Ammon's horn (tissue), 1 donor: ENCODE measurements around the gene DLGAP1.

Experiments
- DNase-seq: peaks from one replicate; pipeline ENCODE4 v3.0.0-alpha.2; 2016; ENCODE audit warnings: low spot score

DLGAP1 gene

DNA sequence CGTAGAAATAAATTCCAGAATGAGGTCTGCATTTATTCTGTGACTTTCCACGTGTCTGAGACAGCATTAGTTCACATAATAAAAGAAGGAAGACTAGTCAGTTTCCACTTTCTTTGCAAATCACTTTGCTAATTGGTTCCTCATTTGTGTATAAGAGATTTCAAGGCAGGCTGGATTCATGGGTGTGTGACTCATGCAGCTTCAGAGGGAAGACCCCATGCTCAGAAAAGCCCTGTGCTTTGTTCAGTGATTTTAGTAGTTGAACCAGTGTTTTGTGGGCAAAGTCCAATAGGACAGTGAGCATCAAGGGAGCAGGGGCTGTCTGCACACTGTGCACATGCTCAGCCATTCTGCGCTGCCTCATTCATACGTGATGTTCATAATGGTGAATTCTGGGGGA is 297.8 kb downstream of the DLGAP1 start:
- no peak for DNase-seq

DNA sequence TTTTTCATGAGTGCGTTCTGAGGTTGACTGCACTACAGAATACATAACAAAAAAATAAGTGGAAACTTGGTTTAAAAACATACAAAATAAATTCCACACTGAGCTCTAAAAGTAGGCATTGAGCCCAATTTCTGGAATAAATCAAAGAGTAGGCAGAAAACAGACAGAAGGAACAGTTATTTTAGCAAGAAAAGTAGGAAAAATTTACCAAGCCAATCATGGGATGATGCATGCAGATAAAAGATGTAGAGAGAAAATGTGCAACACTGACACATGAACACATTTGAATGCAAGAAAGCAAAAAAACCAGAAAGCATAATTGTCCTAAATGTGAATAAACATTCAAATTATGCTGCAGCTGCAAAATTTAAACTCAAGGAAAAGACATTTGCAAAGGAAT is 308.3 kb downstream of the DLGAP1 start:
- DNase-seq, result no peak

DNA sequence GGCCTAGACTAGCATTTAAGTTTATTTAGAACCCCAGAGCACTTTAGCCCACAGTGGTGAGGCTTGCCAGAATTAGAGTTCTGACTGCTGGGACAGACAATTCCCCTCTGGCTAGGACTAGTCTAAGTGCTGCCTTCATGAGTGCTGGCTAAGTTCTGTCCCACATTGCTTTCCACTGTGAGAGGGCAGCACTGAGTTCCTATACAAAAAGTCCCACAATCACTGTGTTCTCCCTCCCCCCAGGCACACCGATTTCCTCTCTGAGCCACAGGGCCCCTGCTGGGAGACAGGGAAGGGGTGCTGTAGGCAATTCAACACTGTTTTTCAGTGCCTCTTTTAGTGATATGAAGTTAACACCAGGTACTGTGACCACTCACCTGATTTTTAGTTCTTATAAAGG is 310.9 kb downstream of the DLGAP1 start:
- no peak for DNase-seq

DNA sequence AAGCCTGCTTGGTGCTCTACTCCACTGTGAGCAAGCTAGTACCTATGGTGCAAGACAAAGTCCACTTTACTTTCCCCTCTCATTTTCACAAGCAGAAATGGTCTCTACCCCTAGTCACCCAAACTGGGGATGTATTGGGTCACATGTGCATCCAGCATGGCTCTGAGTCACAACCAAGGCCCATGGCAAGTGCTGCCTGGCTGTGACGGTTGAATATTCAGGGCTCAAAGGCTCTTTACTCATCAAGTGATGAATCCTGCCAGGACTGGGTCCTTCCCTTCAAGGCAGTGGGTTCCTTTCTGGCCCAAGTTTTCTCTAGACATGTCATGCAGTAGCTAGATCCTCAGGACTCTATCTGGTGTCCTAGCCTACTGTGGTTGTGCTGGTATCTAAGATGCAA is 311.5 kb downstream of the DLGAP1 start:
- DNase-seq, result no peak

DNA sequence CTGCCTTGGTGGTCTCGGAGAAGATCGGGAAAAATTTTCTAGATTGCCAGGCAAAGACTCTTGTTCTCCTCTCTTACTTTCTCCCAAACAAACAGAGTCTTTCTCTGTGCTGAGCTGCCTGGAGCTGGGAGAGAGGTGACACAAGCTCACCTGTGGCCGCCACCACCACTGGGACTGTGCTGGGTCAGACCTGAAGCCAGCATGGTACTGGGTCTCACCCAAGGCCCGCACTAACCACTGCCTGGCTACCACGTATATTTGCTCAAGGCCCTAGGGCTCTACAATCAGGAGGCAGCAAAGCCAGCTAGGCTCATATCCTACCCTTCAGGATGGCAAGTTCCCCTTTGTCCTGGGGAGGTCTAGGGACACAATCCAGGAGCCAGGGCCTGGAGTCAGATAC is 312.2 kb downstream of the DLGAP1 start:
- no peak for DNase-seq

DNA sequence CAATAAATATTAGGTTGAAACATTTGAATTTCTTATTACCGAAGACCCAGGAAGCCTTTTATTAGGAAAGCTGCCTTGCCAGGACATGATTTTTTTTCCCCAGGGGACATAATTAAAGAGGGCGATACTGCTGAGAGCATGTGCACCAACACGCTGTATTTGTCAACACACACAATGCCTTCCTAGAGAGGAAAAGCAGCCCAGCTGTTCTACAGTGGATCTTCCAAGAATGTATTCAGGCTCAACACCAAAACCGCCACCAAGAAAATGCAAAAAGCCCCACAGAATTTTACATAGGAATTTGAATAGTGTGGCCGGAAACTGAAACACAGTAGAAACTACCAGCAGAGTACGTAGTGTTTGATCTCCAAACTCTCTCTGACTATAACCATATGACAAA is 320.4 kb downstream of the DLGAP1 start:
- DNase-seq, result no peak

DNA sequence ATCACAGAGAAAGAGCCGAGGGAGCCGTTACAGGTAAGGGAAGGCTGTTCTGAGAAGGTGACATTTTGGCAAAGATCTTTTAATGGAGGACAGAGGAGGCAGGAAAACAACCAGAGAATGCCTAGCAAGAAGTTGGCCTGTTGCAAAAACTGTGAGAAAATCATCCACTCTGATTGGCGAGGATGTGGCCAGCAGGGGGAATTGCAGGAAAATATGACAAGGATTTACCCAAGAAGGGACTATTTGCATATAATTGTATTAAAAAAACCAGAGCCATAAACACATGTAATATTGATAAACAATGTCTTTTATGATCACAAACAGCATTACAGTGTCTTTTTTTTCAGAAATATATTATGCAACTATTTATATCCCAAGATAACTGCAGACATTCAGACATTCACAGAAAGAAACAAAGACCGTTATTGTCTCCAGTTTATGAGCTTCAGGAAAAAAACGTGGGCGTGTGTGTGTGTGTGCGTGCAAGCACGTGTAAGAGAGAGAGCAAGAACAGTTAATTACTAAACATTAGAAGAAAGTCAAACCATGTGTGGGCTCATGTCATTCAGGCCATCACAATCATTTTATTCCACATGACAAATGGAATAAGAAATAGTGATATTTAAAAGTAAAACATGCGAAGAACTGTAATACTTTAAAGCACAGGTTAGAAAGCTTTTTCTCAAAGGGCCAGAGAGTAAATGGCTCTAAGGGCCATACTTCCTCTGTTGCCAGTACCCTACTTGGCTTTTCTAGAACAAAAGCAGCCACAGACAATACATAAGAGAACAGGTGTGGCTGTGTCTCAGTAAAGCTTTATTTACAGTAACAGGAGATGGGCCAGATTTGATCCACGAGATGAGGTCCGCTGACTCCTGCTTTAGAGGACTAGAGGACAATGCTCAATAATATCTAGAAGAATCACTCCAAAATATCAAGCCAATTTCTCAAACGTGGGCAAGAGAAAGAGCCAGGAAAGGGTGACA is 324.1 kb downstream of the DLGAP1 start:
- no peak for DNase-seq

DNA sequence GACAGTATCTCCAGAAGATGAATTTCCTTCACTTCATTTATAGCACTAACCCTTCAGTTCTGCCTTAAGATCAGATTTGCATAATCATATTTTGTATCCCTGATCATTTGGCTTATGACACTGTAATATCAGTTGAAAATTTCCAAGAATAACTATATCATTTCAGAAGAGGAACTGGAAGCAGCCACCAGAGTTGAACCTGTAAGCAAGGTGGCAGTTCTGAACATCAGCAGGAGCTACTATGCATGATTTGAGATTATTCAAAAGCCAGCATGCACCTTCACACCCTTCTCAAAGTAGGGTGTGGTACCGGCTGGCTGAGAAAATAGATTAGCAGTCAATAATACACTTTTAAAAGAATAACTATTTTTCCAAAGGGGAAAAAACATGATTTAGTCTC is 328.2 kb downstream of the DLGAP1 start:
- DNase-seq, result no peak

DNA sequence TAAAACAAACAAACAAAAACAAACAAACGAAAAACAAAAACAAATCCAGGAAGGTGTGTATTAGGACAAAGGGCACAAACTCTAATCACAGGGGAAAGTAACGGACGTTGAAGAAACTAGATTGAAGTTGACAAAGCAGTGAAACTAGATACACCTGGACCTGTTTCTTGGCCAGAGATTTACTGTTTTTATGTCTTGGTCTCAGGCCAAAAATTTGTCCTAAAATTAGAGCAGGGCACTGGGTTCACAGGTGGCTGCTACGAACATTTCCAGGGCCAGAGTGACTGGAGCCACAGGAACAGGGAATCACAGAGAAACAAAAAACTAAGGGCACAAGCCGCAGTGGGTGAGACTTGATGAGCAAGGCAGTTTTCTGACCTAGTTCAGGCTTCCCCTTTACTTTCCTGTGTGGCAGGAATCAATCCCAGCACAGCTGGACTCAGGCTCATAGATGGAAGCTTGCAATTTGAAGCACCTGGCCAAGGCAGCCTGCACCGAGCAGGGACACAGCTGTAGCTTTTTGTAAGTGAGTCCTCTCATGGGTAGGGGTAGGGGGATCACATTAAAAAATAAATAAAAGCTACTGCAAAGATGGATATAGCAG is 329.4 kb downstream of the DLGAP1 start:
- no peak for DNase-seq

DNA sequence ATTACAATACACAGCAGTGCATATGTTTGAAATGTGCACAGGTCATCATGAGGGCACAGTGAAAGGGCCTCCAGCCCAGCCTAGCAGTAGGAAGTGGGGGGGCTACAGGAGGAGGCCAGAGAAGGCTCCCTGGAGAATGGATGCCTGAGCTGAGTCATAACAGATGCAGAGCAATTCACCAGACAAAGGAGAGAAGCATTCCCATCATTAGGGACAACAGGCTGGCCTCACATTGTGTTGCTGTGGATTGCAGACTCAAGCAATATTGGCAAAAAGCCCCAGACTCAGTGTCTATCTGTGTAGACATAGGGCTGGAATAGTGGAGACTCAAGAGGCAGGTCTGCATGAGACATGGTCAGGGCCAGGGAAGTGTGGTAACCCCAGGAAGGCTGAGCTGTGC is 329.9 kb downstream of the DLGAP1 start:
- peak; percentile 33 for DNase-seq

DNA sequence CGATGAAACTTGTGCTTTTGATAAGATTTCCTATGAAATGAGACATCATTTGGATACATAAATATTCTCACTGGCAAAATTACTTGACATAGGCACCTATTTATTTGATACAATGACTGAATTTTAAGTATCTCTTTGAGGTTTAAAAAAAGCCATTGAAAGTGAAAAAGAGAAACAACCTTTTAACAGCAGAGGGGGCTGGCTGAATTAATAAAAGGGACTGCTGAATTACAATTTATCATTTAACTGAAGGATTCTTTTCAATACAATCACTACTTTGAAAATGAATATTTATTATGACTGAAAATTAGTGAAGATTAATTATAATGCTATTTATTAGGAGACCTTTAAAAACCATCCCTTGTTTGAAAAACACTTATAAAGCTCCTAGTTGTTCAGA is 335.3 kb downstream of the DLGAP1 start:
- DNase-seq, result no peak

DNA sequence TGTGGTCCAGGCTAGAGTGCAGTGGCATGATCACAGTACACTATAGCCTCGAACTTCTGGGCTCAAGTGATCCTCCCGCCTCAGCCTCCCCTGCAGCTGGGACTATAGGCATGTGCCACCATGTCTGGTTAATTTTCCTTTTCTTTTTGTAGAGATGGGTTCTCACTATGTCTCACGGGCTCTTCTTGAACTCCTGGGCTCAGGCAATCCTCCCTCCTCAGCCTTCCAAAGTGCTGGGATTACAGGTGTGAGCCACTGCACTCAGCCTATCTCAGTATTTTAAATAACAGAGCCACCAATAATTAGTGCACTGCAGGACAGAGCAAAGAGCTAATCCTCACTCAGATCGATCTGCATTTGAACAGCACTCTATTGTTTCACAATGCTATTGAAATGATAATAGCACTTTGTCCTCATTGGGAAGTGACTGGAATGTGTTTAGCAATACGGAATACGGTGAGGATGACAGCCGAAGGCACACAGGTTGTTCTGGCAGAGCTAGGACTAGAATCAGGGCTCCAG is 335.9 kb downstream of the DLGAP1 start:
- DNase-seq, result no peak

DNA sequence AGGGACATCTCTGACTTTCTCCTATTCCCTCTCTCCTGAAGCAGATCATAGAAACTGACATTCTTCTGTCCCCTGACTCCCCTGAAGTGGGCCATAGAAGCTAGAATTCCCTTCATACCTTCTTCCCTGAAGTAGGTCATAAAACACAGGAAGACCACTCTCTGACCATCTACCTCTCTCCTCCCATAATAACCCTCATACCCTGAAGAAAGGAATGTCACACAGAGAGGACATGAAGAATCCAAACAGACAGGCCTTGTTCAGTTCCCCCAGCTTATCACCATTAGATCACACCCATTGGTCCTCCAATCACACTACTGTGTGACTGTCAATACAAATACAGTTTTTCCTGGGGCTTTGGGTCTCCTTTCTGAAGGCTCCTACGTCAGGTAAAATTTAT is 347.1 kb downstream of the DLGAP1 start:
- no peak for DNase-seq

DNA sequence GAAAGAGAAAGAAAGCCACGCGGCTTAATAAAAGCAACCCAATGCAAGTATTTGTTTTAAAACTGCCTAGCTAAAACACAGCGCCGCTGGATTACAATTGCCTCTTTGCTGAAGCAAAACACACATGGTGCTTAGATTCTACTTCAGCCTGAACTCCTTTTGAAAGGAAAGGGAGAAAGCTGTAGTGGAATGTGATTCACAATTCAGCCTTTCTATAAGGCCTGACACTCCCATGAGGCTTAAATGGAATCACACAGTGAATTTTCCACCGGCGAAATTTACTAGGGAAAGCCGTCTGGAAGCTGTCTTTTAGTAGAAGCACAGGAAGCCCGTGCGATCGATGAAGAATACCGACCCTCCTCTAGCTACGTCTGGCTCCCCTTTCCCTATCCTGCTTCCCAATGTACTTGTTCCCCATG is 348.0 kb downstream of the DLGAP1 start:
- peak; percentile 28 for DNase-seq

DNA sequence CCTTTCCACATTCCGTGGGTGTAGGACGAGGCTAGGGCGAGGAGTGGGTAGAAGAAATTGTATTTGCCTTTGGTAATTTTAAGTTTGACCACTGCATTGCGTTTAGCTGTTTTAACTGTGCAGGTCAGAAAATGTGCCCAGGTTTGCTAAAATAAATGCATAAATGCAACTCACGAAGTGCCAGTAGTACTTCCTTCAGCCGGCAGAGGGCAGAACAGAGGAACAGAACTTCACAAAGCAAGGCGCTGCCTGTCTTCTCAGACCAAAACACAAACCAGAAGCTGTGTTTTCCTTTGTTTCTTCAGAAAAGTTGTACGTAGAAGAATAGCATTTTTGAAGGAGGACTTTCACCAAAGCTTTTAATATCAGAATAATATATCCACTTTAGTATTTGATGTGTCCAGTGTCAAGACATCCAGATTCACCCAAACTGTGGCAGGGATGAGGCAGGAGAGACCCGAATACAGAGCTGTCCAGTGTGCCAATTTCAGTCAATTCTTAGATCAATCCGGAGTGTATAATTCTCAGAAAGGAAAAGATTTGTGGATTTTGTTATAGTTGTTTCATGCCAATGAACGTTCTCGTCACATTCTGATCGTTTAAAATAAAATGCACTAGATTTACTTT is 348.6 kb downstream of the DLGAP1 start:
- peak; percentile 81 for DNase-seq

DNA sequence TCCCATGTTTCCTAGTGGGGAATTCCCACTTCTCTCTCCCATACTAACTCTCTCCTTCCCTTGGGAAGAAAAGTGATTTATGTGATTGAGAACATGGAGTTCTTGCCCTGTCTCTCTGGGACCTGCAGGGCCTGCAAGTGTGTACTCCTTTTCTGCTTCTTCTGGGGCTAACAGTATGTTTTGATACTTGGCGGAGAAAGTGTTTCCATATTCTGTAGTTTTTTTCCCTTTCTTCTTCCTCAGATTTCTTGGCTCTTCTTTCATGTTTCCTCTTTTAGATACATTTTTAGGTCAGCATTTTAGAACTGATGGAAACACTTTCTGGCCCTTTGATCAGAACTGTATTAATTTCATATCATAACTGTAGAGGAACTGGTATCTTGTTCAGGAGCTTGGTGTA is 352.2 kb downstream of the DLGAP1 start:
- DNase-seq, result no peak

DNA sequence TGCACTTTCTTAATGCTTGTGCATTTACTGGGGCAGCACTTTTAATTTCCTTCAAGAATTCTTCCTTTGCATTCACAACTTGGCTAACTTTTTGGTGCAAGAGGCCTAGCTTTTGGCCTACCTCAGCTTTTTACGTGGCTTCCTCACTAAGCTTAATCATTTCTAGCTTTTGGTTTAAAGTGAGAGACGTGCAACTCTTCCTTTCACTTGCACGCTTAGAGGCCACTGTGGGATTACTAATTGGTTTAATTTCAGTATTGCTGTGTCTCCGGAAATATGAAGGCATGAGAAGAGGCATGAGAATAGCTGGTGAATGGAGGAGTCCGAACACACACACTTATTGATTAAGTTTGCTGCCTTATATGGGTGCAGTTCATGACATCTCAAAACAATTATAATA is 354.1 kb downstream of the DLGAP1 start:
- no peak for DNase-seq

DNA sequence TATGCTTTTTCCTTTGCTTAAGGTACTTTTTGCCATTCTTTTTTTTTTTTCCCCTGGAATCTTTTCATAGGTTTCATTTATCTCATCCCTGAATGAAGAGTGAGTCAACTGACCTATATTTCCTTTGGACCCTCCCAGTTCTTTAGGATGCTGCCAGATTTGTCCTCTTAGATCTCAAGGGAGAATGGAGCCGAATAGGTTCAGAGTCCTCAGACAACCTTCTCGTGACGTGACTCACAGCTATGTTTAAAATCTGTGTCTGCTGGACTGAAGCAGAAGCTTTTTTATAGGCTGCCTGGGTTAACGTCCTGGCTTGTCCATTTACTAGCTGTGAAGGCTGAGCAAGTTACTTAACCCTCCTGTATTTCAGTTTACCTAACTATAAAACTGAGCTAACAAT is 358.6 kb downstream of the DLGAP1 start:
- DNase-seq, result no peak

DNA sequence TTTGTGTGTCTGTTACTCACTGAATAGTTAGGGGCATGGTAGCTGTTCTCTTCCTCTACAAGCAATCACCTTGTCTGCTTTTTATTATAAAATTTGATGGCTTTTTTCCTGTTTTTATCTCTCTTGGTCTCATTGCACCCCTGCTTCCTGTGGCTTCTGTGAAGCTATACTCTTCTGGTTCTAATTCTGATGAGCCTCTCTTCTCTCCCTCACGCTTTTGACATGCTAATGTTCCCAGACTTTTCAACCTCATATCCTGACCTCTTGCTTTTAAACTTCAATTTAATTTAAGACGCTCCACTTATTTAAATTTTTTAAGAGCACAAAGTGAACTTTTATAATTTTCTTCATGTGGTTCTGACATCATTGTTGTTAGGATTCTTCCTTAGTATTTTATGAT is 361.4 kb downstream of the DLGAP1 start:
- no peak for DNase-seq

DNA sequence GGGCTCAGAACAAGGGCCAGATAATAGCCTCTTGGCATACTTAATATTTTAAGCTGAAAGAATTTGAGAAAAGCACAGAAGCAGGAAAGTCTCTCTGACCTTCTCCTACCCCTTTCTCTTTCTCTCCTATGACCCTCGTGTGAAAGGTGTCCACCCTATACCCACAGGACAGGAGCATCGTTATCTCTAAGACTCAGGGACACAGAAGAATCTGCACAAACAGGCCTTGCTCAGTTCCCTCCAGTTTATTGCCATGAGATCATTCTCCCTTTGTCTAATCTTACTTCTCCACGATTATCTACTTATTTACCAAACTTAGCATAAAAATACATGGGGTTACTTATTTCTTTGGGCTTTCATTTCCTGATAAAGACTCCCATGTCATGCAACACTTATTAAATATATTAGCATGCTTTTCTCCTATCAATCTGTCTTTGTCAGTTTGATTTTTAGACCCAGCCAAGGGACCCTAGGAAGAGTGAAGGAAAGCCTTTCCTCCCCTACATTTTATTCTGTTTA is 370.7 kb downstream of the DLGAP1 start:
- DNase-seq, result no peak

DNA sequence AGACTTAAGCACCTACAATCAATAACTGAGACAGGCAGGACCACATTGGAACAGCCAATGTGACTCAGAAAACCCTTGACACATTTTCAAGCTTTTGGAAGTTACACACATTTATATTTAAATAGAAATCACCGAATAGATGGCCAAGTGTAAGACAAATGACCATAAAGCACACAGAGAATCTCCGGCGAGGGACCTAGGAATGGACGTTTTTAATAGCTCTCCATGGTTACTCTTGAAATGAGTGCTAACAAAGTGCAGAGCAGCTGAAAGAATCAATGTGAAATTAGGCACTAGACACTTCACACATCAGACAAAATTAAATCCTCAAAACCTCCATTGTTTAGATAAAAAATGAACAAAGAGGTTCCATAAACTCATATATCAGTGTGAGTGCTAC is 376.9 kb downstream of the DLGAP1 start:
- no peak for DNase-seq

DNA sequence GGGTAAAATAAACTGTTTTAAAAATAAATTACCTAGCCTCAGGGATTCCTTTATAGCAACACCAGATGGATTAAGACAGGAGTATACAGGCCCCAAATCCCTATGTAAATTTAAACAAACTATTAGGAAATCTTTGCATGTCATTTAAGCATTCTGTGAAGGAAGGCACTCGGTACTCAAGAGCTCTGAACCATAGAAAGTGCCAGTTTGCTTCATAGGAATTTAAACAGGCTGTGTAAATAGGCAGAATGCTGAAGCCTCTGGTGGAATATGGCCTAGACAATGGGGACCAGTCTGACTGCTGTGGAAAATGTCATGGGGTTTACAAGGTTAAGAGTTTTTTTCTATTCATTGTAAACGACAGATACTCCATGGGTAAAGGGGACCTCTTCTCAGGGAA is 377.4 kb downstream of the DLGAP1 start:
- DNase-seq, result no peak

DNA sequence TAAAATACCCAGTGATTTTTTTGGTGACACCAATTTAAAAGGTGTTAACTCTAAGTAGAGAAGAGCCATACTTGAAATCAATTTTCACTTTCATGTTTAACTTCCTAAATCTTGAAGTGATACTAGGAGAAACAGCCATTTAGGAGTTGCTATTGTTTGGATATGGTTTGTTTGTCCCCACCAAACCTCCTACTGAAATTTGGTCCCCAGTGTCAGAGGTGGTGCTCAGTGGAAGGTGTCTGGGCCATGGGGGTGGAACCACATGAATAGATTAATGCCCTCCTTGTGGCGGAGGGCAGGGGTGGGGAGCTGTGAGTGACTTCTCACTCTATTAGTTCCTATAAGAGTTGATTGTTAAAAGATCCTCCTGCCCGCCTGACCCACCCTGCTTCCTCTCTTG is 377.9 kb downstream of the DLGAP1 start:
- no peak for DNase-seq
